ENCODE data around the gene SMYD3.

Gene SMYD3

GRCh38 chr1:246512230-246512629, 5.2 kb upstream of the SMYD3 start:
- TF ChIP-seq CTCF (IDR thresholded peaks at IDR 0.05; ENCODE audit: insufficient read depth, low read length, poor library complexity, severe bottlenecking), result no peak
- DNase-seq (ENCODE audit: extremely low read depth, insufficient read length), result no peak
- H3K27me3 ChIP-seq (replicated peaks; ENCODE audit: control insufficient read depth, insufficient read depth, low read length), result no peaks in the 10 kb centered on the region
- H3K36me3 ChIP-seq (ENCODE audit: control insufficient read depth, insufficient read depth, low read length), result no peaks in the 10 kb centered on the region
- no peak overlapping the region for H3K4me3 ChIP-seq (replicated peaks; ENCODE audit: low read depth, low read length)

- no peaks in the 10 kb centered on the region for H3K36me3 ChIP-seq (ENCODE audit: control insufficient read depth, insufficient read depth, low read length)
- H3K4me3 ChIP-seq (replicated peaks; ENCODE audit: low read depth, low read length), result no peak overlapping the region
- TF ChIP-seq CTCF (IDR thresholded peaks at IDR 0.05; ENCODE audit: insufficient read depth, low read length, poor library complexity, severe bottlenecking), result no peak
Observed at GRCh38 chr1:246511203-246511602, 4.1 kb upstream of the SMYD3 start.

GRCh38 chr1:246510147-246511030, 3.3 kb upstream of the SMYD3 start:
- no peak overlapping the region for H3K4me3 ChIP-seq (replicated peaks; ENCODE audit: low read depth, low read length)
- no peak for DNase-seq (ENCODE audit: extremely low read depth, insufficient read length)
- H3K36me3 ChIP-seq (ENCODE audit: control insufficient read depth, insufficient read depth, low read length), result no peaks in the 10 kb centered on the region
- TF ChIP-seq CTCF (IDR thresholded peaks at IDR 0.05; ENCODE audit: insufficient read depth, low read length, poor library complexity, severe bottlenecking), result no peak
- H3K27me3 ChIP-seq (replicated peaks; ENCODE audit: control insufficient read depth, insufficient read depth, low read length), result no peaks in the 10 kb centered on the region

More at GRCh38 chr1:246511203-246511602, 4.1 kb upstream of the SMYD3 start:
- no peaks in the 10 kb centered on the region for H3K27me3 ChIP-seq (replicated peaks; ENCODE audit: control insufficient read depth, insufficient read depth, low read length)
- DNase-seq (ENCODE audit: extremely low read depth, insufficient read length), result no peak

- no peaks in the 10 kb centered on the region for H3K27me3 ChIP-seq (replicated peaks; ENCODE audit: control insufficient read depth, insufficient read depth, low read length)
- H3K36me3 ChIP-seq (ENCODE audit: control insufficient read depth, insufficient read depth, low read length), result no peaks in the 10 kb centered on the region
- DNase-seq (ENCODE audit: extremely low read depth, insufficient read length), result no peak
- no peak for TF ChIP-seq CTCF (IDR thresholded peaks at IDR 0.05; ENCODE audit: insufficient read depth, low read length, poor library complexity, severe bottlenecking)
- H3K4me3 ChIP-seq (replicated peaks; ENCODE audit: low read depth, low read length), result no peak overlapping the region
Observed at GRCh38 chr1:246508897-246509688, 2.0 kb upstream of the SMYD3 start.

GRCh38 chr1:246506367-246506673, 759 bp downstream of the SMYD3 start:
- no peaks in the 10 kb centered on the region for H3K27me3 ChIP-seq (replicated peaks; ENCODE audit: control insufficient read depth, insufficient read depth, low read length)
- peak overlapping the region; percentile 78 for H3K4me3 ChIP-seq (replicated peaks; ENCODE audit: low read depth, low read length)
- no peak for TF ChIP-seq CTCF (IDR thresholded peaks at IDR 0.05; ENCODE audit: insufficient read depth, low read length, poor library complexity, severe bottlenecking)
- DNase-seq (ENCODE audit: extremely low read depth, insufficient read length), result no peak
- H3K36me3 ChIP-seq (ENCODE audit: control insufficient read depth, insufficient read depth, low read length), result no peaks in the 10 kb centered on the region

Data from GM06990 (cell line).